ENCODE data around the gene MSMP.

MSMP gene, protein sequence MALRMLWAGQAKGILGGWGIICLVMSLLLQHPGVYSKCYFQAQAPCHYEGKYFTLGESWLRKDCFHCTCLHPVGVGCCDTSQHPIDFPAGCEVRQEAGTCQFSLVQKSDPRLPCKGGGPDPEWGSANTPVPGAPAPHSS

DNA sequence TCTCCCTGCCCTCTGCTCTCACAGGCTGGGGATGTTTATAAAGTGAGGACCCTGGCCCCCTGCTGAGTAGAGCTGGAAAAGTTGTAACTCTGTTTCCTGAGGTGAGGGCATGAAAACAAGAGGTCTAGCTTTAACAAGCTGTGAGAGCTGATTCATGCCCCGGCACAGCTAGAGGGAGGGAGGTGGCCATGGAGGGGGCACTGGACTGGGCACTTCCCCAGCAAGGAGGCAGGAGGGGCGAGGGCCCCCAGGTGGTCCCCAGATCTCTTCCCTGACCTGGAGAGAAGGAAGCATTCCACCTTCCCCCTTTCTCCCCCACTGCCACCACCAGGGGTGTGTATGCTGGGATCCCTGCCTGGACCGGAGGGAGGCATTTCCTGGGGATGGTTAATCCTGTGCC is at the start of gene MSMP:
TSS of gene MSMP (minus strand) at position 13 of the 400 bp plus-strand sequence. CDS start 147 bp downstream, outside the sequence.
- DNase-seq: no peak

GRCh38 chr9:35801328-35802128 is 47.5 kb upstream of the MSMP start:
- no peak for DNase-seq

DNA sequence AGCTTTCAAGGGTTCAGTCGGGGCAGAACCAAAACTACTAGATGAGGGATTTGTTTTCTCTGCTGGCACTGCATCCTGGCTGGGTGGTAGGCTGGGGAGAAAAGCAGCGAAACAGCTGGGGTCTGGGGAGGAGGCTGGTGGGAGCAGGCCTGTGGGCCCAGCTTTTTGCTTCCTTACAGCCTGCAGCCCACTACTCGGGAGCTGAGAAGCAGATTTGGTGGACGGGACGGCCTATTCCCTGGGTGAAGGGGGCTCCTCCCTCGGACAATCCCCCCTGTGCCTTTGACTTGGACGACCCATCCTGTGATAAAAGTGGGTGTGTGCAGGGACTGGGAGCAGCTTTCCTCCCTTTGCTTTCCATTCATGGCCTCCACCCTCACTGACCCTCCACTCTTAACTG is 46.5 kb upstream of the MSMP start:
- DNase-seq: no peak

DNA sequence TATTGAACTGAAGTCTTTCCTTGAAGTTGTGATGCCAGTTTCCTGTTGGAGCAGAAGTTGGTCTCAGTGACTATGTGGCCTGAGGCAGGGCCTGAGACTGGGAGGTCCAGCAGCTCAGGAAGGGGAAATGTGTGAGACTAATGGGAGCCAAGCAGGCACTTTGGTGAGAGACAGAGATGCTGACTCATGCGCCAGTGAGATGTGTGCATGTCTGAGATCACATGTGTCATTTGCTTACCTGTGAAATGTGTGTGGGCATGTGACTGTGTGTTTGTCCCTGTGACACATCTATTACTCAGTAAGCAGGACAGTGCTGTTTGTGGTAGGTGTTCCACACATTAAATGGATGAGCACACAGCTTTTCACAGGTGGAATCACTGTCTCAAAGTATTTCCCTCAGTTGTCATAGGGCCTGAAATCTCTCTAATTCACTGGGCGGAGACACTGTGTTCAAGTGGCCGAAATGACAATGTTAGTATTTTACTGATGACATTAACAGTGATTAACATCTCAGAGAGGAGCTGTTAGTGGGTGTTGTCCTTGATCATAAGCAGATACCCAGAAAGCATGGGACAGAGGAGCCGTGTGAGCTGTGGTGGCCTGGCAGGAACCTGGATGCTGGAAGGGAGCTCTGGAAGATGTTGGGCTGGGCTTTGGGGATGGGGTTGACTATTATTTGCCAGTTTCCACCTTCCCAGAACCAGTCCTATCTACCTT is 44.7 kb upstream of the MSMP start:
- DNase-seq: no peak

DNA sequence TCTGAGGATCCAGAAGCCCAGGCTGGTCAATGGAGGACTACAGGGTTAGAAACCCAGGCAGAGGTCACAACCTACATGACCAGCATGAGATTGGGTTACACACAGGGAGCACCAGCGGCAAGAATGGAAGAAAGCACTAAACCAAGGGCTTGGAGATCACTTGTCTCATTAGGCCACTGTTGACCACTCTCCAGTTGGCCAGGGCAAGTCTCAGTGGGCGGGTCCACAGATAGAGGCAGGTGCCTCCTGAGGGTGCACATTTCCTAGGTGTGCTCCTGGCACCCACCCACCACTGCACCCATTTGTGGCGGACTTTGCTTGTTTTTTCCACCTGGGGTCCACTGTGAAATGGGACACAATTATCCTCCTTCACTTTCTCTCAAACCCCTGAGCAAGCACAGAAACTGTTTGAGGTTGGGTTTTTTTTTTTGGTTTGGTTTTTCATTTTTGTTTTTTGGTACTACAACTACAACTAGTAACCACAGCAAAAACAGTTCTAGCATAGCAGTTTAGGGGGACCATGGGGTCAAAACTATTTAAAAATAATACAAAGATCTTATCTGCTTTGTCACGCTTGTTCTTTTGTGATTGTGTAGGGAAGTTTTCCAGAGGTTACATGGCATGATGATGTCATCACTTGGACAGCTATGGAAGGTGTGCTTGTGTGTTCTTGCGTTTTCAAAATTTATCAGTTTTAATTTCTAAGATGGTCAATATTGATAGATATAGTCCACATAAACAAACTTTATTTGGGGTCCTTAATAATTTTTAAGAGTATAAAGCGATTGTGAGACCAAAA is 43.4 kb upstream of the MSMP start:
- no peak for DNase-seq

DNA sequence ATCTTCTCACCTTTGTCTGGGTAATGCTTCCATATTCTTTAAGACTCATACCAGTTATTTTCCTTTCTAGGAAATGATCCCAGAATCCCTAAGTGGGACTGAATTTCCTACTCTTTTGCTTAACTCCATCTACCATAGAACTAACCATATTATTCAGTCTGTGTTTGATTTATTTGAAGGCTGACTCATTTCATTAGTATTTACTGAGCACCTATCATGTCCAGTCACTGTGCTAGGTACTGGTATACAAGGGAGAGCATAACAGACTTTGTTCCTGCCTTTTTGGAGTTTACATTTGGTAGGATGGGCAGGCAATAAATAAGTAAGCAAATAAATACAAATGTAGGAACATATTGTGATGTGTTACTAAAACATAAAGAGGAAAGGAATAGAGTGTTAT is 41.6 kb upstream of the MSMP start:
- DNase-seq: no peak

- peak; percentile 56 for DNase-seq
Observed at GRCh38 chr9:35793461-35793860, 39.4 kb upstream of the MSMP start.

- no peak for DNase-seq
Observed at GRCh38 chr9:35792826-35793225, 38.8 kb upstream of the MSMP start.

DNA sequence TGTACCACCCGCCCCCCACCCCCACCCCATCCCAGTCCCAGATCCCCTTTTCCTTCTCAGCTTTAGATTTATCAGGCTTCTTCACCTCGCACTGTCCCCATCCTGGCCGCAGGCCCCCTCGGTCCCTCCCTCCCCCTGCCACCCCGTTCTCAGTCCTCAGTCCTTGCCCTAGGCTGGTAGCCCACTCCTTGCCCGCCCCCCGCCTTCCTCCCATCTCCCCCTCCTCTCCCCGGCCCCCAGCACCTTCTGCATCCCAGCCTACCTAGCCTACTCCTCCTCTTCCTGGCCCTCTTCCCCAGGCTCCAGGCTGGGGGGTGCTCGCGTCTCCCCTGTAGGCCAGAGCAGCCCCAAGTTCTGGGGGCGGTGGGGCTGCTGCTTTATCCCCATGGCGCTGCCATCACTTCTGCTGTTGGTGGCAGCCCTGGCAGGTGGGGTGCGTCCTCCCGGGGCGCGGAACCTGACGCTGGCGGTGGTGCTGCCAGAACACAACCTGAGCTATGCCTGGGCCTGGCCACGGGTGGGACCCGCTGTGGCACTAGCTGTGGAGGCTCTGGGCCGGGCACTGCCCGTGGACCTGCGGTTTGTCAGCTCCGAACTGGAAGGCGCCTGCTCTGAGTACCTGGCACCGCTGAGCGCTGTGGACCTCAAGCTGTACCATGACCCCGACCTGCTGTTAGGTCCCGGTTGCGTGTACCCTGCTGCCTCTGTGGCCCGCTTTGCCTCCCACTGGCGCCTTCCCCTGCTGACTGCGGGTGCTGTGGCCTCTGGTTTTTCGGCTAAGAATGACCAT is 38.1 kb upstream of the MSMP start:
- DNase-seq: no peak

DNA sequence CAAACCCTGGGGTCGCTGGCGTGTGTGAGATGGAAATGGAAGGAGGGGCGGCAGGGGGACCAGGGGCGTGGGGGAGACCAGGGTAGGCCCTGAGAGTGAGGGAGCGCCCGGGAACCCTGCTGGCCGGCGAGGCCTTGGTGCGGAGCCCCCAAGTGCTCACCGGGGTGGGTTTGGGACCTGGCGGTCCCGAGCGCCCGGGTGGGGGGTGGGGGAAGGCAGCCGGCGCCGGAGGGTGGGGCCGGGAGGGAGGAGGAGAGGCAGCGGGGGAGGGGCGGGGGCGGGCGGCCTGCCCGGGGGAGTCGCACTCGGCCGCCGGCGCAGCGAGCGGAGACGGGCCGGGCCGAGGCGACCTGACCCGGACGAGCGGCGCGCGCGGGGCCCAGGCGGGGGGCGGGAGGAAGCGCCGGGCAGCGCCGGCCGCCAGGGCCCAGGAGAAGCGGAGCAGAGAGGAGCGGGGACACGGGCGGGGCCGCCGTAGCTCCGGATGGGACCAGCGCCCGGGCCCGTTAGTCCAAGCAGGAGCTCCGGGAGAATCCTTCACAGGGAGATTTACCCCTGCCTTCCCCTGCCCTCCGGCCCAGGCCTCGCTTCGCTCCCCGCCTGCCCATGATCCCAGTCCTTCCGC is 37.3 kb upstream of the MSMP start, which contains the start of gene NPR2:
TSS of gene NPR2 (plus strand) at position 295 of the 625 bp plus-strand sequence. CDS start 818 bp downstream, outside the sequence.
- peak; percentile 59 for DNase-seq

- peak; percentile 96 for DNase-seq
Observed at GRCh38 chr9:35790385-35791296, 36.6 kb upstream of the MSMP start.

DNA sequence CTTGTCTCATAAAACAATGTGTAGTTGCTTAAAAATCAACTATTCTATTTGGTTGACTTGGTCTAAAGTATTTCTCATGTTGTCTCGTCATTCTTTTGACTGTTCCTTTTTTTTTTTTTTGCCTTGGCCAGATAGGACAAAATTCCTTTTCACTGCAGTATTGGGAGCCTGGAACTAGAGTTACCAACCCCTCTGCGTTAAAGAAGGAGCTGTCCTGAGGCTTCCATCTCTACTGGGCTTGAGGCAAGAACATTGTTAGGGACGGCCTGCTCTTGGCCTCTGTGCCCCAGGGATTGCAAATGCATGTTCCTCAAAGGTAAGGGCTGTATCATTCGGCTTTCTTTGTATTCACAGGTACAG is 35.9 kb upstream of the MSMP start:
- no peak for DNase-seq

DNA sequence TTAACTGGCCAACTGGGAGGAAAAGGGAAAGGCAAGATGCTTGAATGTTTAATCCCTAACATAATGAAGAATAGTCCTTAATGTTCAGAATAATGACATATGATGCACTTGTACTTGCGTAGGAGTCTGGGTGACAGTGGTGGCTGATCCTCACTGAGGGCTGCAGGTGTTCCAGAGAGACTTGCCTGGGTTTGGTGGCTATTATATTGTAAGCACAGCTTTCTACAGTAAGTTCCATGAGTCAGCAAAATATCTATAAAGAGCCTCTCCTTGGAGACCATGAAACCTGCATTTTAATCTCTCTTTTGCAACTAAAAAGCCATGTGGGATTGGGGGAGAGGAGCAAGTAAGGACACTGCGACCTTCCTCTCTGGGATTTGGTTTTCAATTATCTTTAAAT is 35.5 kb upstream of the MSMP start:
- no peak for DNase-seq

- no peak for DNase-seq
Observed at GRCh38 chr9:35783418-35783817, 29.3 kb upstream of the MSMP start.

- no peak for DNase-seq
Observed at GRCh38 chr9:35781066-35781465, 27.0 kb upstream of the MSMP start.

DNA sequence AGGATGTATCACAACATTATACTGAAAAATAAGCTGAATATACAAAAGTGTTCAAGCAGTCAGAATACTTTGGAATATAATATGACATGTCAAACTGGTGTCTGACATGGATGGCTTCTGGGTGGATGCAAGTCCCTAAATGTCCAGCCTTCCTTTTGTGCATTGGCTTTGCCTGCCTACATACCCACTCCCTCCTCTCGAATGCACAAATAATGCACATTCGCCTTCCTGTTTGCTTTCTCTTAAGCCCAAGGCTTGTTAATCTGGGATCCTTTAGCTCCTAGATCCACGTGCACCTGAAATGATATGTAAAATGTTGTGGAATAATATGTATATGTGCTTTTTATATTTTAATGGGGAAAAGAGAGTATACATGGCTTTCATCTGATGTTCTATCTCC is 24.4 kb upstream of the MSMP start:
- DNase-seq: no peak

- no peak for DNase-seq
Observed at GRCh38 chr9:35776018-35776417, 21.9 kb upstream of the MSMP start.

- no peak for DNase-seq
Observed at GRCh38 chr9:35774907-35775635, 21.0 kb upstream of the MSMP start.

GRCh38 chr9:35771943-35772342 is 17.9 kb upstream of the MSMP start:
- no peak for DNase-seq

- peak; percentile 62 for DNase-seq
Observed at GRCh38 chr9:35771534-35771933, 17.5 kb upstream of the MSMP start.
